GM12864 (cell line): Measurements from ENCODE around the gene PUM1.
"Not testable (repeated sequence)": the region's sequence is repeated elsewhere in the genome, so short reads cannot be mapped to it uniquely, and the experiment has no call there.

Experiments
- DNase-seq: peaks from one replicate; pipeline ENCODE4 v3.0.0-alpha.2; 2011; ENCODE audit warnings: low read depth
- H3K4me3 ChIP-seq: 2 replicates; pipeline ENCODE4 v1.5.1; 2011; ENCODE audit warnings: mild to moderate bottlenecking, low read depth, low read length, control low read depth
- TF ChIP-seq, protein P1 (sequence below): IDR thresholded peaks from 2 replicates; pipeline ENCODE4 v1.5.1; 2011; ENCODE audit warnings: low read depth, mild to moderate bottlenecking, moderate library complexity, low read length, control low read depth, inconsistent platforms; ENCODE audit errors: missing control alignments

Gene PUM1

DNA sequence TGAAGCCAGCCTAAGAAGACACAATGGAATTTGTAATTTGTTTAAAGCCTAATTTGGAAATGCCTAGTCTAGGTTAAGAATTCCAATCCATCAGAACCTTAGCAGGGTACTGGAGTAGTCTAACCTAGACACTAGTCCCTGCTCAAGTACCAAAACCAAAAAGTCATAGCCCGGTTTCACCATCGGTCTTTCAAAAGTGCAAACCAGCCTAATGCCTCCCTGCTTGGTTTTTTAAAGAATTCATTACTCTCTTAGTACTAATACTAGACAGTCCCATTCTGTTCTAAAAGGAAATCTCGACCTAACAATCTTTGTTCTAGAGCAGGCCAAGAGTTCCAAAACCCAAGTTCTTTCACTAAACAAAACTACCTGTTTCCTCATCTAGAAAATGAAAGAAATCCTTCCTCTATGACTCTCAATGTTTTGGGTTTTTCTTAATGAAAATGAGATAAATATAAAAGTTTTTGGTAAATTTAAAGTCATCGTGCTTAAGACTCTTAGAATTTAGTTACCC lies 2.6 kb downstream of the PUM1 start:
- H3K4me3 ChIP-seq, result peak overlapping the region; percentile 85
- TF ChIP-seq, protein P1, sequence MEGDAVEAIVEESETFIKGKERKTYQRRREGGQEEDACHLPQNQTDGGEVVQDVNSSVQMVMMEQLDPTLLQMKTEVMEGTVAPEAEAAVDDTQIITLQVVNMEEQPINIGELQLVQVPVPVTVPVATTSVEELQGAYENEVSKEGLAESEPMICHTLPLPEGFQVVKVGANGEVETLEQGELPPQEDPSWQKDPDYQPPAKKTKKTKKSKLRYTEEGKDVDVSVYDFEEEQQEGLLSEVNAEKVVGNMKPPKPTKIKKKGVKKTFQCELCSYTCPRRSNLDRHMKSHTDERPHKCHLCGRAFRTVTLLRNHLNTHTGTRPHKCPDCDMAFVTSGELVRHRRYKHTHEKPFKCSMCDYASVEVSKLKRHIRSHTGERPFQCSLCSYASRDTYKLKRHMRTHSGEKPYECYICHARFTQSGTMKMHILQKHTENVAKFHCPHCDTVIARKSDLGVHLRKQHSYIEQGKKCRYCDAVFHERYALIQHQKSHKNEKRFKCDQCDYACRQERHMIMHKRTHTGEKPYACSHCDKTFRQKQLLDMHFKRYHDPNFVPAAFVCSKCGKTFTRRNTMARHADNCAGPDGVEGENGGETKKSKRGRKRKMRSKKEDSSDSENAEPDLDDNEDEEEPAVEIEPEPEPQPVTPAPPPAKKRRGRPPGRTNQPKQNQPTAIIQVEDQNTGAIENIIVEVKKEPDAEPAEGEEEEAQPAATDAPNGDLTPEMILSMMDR, result no peak
- no peak for DNase-seq

DNA sequence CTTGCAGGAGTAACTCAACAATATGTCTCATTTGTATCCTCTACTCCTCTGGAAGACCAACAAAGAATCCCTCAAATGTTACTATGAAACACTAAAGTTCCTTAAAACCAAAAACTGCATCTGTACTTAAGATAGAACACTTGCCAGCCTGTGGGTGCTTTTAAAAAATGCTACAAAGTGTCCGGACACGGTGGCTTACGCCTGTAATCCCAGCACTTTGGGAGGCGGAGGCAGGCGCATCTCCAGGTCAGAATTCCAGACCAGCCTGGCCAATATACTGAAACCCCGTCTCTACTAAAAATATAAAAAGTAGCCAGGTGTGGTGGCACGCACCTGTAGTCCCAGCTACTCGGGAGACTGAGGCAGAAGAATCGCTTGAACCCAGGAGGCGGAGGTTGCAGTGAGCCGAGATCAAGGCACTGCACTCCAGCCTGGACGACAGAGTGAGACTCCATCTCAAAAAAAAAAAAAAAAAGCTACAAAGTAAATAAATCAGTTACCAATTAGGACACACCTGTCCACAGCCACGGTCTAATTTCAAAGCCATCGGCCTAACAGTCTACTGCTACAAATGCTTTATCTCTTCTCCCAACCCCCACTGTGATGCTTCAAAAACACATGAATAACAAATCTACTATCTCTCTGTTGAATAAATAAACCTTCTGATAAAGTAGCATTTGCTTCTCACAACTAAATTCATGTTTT lies 3.2 kb downstream of the PUM1 start:
- peak overlapping the region; percentile 85; the same call in 1 of the 2 replicates for H3K4me3 ChIP-seq
- DNase-seq, result not testable (repeated sequence)

DNA sequence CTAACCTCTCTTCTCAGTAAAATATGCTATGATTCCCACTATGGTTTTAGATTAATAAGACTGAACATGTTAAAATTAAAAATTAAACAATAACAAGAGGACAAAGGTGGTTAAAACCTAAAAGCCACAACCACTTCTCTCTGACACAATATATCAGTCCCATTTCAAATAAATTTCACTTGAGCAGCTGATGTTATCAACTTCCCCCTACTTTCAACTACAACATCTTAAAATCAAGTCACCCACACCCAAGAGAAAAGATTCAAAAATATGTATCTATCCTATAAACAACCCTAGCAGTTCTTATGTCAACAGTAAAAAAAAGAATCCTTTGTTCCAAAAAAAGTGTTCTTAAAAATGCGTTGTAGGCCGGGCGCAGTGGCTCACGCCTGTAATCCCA lies 7.5 kb downstream of the PUM1 start:
- TF ChIP-seq, protein P1, result no peak
- no peak for DNase-seq
- no peak overlapping the region for H3K4me3 ChIP-seq

DNA sequence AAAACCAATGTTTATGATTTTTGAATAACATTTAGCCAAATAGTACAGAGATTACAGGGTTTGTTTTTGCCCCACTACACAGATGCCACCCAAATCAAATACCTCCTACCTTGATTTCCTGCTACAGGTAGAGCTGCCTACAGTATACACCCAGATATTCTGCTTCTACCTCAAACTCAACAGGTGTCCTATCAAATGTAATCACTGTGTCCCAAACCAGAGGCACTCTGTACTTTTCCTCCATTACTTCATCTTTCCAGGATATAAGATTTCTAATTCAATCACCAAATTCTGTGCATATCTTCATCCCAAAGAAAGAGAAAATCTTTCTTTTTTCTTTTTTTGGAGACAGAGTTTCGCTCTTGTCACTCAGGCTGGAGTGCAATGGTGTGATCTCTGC lies 9.6 kb downstream of the PUM1 start:
- H3K4me3 ChIP-seq, result no peak overlapping the region
- TF ChIP-seq, protein P1, result no peak
- DNase-seq, result no peak

DNA sequence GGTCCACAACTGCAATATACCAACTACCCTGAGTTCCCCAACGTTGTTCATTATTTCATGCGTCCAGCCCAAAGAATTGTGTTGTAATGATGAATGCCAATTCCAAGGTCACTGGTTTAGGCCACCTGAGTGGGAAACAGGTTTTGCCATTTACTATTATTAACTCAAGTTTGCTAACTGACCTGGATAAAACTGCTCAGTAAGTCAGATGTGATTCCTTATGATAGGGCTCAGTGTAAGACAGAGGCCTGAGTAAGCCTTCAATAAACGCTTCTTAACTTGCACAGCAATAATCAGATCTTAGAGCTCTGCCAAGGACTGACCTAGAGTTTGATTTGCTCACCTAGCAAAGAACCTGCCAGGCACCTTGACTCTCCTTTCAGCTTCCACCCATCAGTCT lies 10.0 kb downstream of the PUM1 start:
- TF ChIP-seq, protein P1, result no peak

DNA sequence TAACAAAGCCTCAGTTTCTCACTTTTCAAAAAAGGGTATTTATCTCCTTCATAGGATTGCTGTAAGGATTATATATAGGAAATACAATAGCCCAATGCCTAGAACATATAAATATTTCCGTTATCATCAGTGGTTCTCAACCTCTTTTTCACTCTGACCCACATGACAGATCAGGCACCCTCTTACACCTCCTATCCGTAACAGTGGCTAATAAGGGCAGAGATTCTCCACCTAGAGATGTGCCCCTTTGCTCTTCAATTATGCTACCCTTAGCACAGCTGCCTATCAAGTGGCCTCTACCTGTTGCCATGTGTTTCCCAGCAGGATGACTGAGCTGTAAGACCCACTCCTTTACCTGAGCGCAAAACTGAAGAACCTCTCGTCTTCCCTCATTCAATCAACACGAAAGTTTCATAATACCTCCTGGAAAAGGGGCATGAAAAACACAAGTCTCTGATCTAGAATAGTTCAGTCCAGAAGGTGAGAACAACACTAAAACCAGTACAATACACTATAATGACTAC lies 10.5 kb downstream of the PUM1 start:
- TF ChIP-seq, protein P1, result no peak
- DNase-seq, result no peak
- H3K4me3 ChIP-seq, result no peak overlapping the region

More for the DNA sequence above, 10.0 kb downstream of the PUM1 start:
- DNase-seq, result no peak
- no peak overlapping the region for H3K4me3 ChIP-seq

DNA sequence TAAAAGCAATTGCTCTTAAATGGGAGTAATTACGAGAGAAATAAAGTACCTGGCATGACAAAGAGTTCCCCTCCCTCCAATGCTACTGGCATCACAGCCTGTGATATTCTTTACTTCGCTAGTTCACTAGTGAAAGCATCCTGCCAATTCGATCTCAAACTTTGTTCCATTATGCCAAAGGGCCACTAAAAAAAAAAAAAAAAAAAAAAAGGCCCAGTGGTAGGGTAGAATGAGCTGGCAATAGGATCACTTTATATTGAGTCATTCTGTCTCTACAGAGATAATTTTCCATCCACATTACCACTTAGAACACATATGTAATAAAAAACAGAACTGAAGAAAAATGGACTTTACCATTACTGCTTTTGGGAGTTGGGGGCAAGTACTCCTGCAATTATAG lies 11.2 kb downstream of the PUM1 start:
- DNase-seq, result no peak
- TF ChIP-seq, protein P1, result no peak
- H3K4me3 ChIP-seq, result no peak overlapping the region

DNA sequence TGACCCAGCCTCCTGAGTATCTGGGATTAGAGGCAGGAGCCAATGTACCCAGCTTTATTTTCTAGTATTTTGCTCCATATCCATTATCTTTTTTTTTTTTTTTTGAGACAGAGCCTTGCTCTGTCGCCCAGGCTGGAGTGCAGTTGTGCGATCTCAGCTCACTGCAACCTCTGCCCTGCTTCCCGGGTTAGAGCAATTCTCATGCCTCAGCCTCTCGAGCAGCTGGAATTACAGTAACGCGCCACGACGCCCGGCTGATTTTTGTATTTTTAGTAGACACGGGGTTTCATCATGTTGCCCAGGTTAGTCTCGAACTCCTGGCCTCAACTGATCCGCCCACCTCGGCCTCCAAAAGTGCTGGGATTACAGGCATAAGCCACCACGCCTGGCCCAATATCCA lies 12.9 kb downstream of the PUM1 start:
- not testable (repeated sequence) for H3K4me3 ChIP-seq, DNase-seq
